ENCODE data around the gene STX10. TPM values are rescaled to one million over a fixed set of nuclear protein-coding genes. Genes with fewer than 3 reads are reported as not detected.

The STX10 gene
- total and polyA plus RNA-seq, 9 of the 15 experiments (the other 6 are each of a cell fraction or from before 2014, with no cell fraction given), result 0.51 to 66.3 (median 31.0) TPM

DNA sequence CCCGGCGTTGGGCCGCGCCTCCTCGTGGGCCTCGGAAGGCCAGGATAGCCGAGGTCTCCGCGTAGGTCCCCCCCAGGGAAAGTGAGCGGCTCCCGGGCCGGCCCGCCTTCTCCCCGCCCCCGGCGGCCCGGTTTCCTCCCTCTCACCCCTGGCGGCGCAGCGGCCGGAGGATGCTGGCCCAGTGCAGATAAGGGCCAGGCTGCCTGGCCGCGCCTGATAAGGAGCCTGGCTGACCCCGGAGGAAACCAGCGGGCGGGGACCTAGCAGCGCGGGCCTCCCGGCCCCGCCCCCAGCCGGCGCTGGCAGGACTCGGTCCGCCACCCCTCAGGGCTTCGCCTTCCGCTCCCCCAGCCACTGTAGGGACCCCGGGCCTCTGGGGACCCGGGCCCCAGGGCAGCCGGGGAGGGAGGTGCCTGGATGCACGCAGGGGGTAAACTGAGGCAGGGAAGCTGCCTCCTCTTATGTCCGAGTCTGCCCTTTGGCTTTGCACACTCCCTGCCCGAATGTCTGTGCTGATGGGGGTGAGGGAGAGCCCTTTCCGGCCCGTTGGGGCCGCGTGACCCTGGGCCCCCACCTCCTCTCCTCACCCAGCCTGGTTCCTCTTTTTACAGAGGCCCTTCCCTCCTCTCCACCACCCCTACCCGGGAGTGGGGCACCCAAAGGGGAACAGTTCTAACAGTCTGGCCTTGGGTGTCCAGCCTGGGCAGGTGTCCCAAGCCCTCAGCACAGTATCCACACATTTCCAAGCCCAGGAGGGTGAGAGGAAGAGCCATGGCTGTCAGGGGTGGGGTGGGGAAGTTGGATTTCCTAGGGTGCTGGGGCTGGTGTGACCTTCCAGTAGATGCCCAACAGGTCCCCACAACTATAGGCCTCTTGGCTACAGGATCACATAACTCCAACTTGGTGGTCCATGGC is 47.3 kb downstream of the STX10 start, which contains the start of gene LYL1 (continued):
- peak; percentile 79 to 89 for TF ChIP-seq MNT (conservative IDR thresholded peaks at IDR 0.05)
- TF ChIP-seq ZNF830 (CRISPR knock-in tag; IDR thresholded peaks at IDR 0.05), result no peak; the same call in 1 of the 2 replicates
- TF ChIP-seq TCF7L2 (IDR thresholded peaks at IDR 0.05; ENCODE audit: low read depth, low read length), result peak; percentile 51; the same call in 1 of the 2 replicates
- TF ChIP-seq CBFA2T2 (conservative IDR thresholded peaks at IDR 0.05), result peak; percentile 98
- TF ChIP-seq BCL6 (CRISPR knock-in tag; IDR thresholded peaks at IDR 0.05), result no peak
- peak; percentile 83 for TF ChIP-seq CREB3 (tag; conservative IDR thresholded peaks at IDR 0.05; ENCODE audit: low read depth)
- no peak for TF ChIP-seq POU5F1 (IDR thresholded peaks at IDR 0.05; ENCODE audit: borderline replicate concordance, low read depth, low read length, partially characterized antibody)
- TF ChIP-seq ESRRB (CRISPR knock-in tag; IDR thresholded peaks at IDR 0.05; ENCODE audit: borderline replicate concordance), result no peak
- TF ChIP-seq TSHZ1 (CRISPR knock-in tag; IDR thresholded peaks at IDR 0.05), result 0 out of 2 replicates have a peak, but pooled peaks have one; percentile 7
- TF ChIP-seq KDM2B (CRISPR knock-in tag; IDR thresholded peaks at IDR 0.05), result peak; percentile 26; the same call in 1 of the 2 replicates
- TF ChIP-seq PTTG1 (tag; IDR thresholded peaks at IDR 0.05; ENCODE audit: low read depth), result peak; percentile 34; the same call in 1 of the 2 replicates
- peak; percentile 15 for TF ChIP-seq TAF7 (tag; IDR thresholded peaks at IDR 0.05)
- no peak for TF ChIP-seq DIDO1 (tag; IDR thresholded peaks at IDR 0.05; ENCODE audit: low read depth)
- TF ChIP-seq, protein P1, sequence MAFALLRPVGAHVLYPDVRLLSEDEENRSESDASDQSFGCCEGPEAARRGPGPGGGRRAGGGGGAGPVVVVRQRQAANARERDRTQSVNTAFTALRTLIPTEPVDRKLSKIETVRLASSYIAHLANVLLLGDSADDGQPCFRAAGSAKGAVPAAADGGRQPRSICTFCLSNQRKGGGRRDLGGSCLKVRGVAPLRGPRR (CRISPR knock-in tag; IDR thresholded peaks at IDR 0.05), result 0 out of 2 replicates have a peak, but pooled peaks have one; percentile 69
- TF ChIP-seq, protein P2, sequence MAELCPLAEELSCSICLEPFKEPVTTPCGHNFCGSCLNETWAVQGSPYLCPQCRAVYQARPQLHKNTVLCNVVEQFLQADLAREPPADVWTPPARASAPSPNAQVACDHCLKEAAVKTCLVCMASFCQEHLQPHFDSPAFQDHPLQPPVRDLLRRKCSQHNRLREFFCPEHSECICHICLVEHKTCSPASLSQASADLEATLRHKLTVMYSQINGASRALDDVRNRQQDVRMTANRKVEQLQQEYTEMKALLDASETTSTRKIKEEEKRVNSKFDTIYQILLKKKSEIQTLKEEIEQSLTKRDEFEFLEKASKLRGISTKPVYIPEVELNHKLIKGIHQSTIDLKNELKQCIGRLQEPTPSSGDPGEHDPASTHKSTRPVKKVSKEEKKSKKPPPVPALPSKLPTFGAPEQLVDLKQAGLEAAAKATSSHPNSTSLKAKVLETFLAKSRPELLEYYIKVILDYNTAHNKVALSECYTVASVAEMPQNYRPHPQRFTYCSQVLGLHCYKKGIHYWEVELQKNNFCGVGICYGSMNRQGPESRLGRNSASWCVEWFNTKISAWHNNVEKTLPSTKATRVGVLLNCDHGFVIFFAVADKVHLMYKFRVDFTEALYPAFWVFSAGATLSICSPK (IDR thresholded peaks at IDR 0.05; ENCODE audit: borderline replicate concordance), result no peak
- no peak for TF ChIP-seq ZBTB43 (CRISPR knock-in tag; IDR thresholded peaks at IDR 0.05)

All from K562 (cell line).